Measurements from ENCODE around the gene AFG1L. TPM values are rescaled to one million over a fixed set of nuclear protein-coding genes. Genes with fewer than 3 reads are reported as not detected.

AFG1L gene
- total RNA-seq, 2 experiments from 2014 or later, result 5.6 to 6.3 TPM

- no peak overlapping the region for H3K4me3 Mint-ChIP-seq
- ChIA-PET POLR2A (no interaction called here), CTCF (no interaction called here)
- TF ChIP-seq CTCF (IDR thresholded peaks at IDR 0.05), result no peak
- no peak overlapping the region for H3K27ac Mint-ChIP-seq
- no peak for ATAC-seq
- no peaks in the 10 kb centered on the region for H3K9me3 Mint-ChIP-seq
- peaks cover 3% of the 10 kb centered on the region for H3K4me1 Mint-ChIP-seq (ENCODE audit: low read depth)
- DNase-seq, result no peak
- peaks cover 6% of the 10 kb centered on the region for H3K36me3 Mint-ChIP-seq (ENCODE audit: low read depth)
- no peaks in the 10 kb centered on the region for H3K27me3 Mint-ChIP-seq
- intact Hi-C loops (cut with micrococcal nuclease), result no loop called here
Observed at GRCh38 chr6:108363113-108363512, 68.3 kb downstream of the AFG1L start.

- no peaks in the 10 kb centered on the region for H3K9me3 Mint-ChIP-seq
- no peak overlapping the region for H3K4me3 Mint-ChIP-seq
Observed at GRCh38 chr6:108363889-108364313, 69.0 kb downstream of the AFG1L start.

GRCh38 chr6:108364470-108364869, 69.6 kb downstream of the AFG1L start:
- H3K4me1 Mint-ChIP-seq (ENCODE audit: low read depth), result peaks cover 3% of the 10 kb centered on the region
- no peak overlapping the region for H3K4me3 Mint-ChIP-seq
- TF ChIP-seq CTCF (IDR thresholded peaks at IDR 0.05), result no peak
- no peaks in the 10 kb centered on the region for H3K36me3 Mint-ChIP-seq (ENCODE audit: low read depth)
- intact Hi-C loops (cut with micrococcal nuclease), result no loop called here
- DNase-seq (no peak), ATAC-seq (no peak)
- H3K27ac Mint-ChIP-seq, result no peak overlapping the region
- ChIA-PET POLR2A (no interaction called here), CTCF (no interaction called here)
- no peaks in the 10 kb centered on the region for H3K27me3 Mint-ChIP-seq
- H3K9me3 Mint-ChIP-seq, result no peaks in the 10 kb centered on the region

More at GRCh38 chr6:108363889-108364313, 69.0 kb downstream of the AFG1L start:
- Mint-ChIP-seq H3K27ac (no peak overlapping the region), H3K4me1 (ENCODE audit: low read depth) (peaks cover 3% of the 10 kb centered on the region), H3K27me3 (no peaks in the 10 kb centered on the region), H3K36me3 (ENCODE audit: low read depth) (peaks cover 2% of the 10 kb centered on the region)
- TF ChIP-seq CTCF (IDR thresholded peaks at IDR 0.05), result no peak
- ChIA-PET CTCF (interaction anchor here (0.6 kb wide), 1 partner anchor 108 kb away, joined by 3 read pairs; no protein-coding TSS in a partner anchor), POLR2A (no interaction called here)
- ATAC-seq (no peak), DNase-seq (no peak)
- intact Hi-C loops (cut with micrococcal nuclease), result no loop called here

GRCh38 chr6:108365478-108365877, 70.6 kb downstream of the AFG1L start:
- no peak overlapping the region for H3K4me3 Mint-ChIP-seq
- no peaks in the 10 kb centered on the region for H3K9me3 Mint-ChIP-seq
- no peak overlapping the region for H3K27ac Mint-ChIP-seq
- no peak for DNase-seq
- no peak for TF ChIP-seq CTCF (IDR thresholded peaks at IDR 0.05)
- POLR2A ChIA-PET, result no interaction called here
- no peaks in the 10 kb centered on the region for H3K27me3 Mint-ChIP-seq
- CTCF ChIA-PET, result interaction anchor here (0.7 to 1.2 kb wide), 2 partner anchors 9 to 126 kb away, joined by 3 read pairs; no protein-coding TSS in a partner anchor
- intact Hi-C loops (cut with micrococcal nuclease), result no loop called here
- H3K36me3 Mint-ChIP-seq (ENCODE audit: low read depth), result no peaks in the 10 kb centered on the region
- no peak for ATAC-seq
- peaks cover 3% of the 10 kb centered on the region for H3K4me1 Mint-ChIP-seq (ENCODE audit: low read depth)

GRCh38 chr6:108366236-108366635, 71.4 kb downstream of the AFG1L start:
- no peak for TF ChIP-seq CTCF (IDR thresholded peaks at IDR 0.05)
- no peak for ATAC-seq
- intact Hi-C loops (cut with micrococcal nuclease), result no loop called here
- ChIA-PET POLR2A (no interaction called here), CTCF (interaction anchor here (1.2 kb wide), 1 partner anchor 10 kb away, joined by 3 read pairs; no protein-coding TSS in a partner anchor)
- no peaks in the 10 kb centered on the region for H3K27me3 Mint-ChIP-seq
- no peak for DNase-seq
- H3K9me3 Mint-ChIP-seq, result no peaks in the 10 kb centered on the region
- H3K36me3 Mint-ChIP-seq (ENCODE audit: low read depth), result no peaks in the 10 kb centered on the region
- peaks cover 3% of the 10 kb centered on the region for H3K4me1 Mint-ChIP-seq (ENCODE audit: low read depth)
- no peak overlapping the region for H3K4me3 Mint-ChIP-seq
- H3K27ac Mint-ChIP-seq, result no peak overlapping the region
